HCEC 1CT (cell line): ENCODE data around the gene ZFAND5.

Source experiments
- DNase-seq: peaks from one replicate; pipeline ENCODE4 v3.0.0-alpha.2; 2017

Gene ZFAND5, protein sequence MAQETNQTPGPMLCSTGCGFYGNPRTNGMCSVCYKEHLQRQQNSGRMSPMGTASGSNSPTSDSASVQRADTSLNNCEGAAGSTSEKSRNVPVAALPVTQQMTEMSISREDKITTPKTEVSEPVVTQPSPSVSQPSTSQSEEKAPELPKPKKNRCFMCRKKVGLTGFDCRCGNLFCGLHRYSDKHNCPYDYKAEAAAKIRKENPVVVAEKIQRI

DNA sequence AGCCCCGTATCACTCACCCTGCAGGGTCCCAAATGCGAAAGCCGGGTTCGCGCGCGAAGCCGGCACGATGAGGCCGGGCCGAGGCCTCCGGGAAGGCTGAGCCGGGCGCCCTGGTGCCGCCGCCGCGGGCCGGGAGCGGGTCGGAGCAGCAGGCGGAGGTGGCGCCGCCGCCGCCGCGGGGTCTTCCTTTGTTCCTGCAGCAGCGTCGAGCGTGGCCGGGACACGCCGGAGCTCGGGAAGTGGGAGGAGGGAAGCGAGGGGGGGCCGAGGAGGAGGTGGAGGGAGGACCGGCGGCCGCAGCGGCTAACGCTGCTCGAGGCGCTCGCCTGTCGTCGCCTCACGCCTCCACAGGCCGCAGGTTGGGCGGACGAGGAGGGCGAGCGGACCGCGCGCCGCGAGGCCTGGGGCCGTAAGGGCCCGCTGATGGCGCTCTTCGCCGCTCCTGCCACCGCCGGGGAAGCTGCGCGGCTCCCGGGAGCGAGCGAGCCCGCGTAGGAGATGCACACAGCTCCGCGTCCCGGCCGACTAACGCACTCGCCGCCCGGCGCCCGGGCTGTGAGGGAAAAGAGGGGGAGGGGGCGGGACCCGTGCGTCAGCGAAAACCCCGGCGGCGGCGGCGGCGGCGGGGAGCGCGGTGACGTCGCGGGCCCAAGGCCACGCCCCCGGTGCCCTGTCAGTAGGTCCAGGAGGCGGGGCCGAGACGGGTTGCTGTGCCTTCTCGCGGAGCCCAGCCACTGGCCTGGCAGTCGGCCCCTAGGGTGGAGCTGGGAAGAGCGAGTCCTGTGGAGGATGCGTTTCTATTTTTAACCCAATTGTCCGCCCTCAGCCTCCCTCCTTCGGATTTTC lies at the start of gene ZFAND5:
TSS of gene ZFAND5 (minus strand) at position 530 of the 846 bp plus-strand sequence. CDS start 4,430 bp downstream, outside the sequence.
- DNase-seq = peak; percentile 98

DNA sequence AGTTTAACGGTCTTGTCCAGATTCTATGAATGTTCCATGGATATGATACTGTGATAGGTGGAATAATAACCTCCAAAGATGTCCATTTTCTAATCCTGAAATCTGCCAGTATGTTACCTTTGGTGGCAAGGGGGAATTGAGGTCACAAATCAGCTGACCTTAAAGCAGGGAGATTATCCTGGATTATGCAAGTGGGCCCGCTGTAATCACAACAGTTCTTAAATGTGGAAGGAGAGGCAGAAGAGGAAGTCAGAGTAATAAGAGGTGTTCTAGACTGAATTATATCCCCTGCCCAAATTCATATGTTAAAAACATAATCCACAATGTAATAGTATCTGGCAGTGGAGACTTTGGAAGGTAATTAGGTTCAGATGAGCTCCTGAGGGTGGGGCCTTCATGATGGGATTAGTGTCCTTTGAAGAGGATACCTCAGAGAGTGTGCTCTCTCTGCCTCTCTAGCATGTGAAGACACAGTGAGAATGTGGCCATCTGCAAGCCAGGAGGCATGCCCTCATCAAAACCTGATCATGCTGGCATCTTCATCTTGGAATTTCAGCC lies 47.6 kb upstream of the ZFAND5 start:
- no peak for DNase-seq

DNA sequence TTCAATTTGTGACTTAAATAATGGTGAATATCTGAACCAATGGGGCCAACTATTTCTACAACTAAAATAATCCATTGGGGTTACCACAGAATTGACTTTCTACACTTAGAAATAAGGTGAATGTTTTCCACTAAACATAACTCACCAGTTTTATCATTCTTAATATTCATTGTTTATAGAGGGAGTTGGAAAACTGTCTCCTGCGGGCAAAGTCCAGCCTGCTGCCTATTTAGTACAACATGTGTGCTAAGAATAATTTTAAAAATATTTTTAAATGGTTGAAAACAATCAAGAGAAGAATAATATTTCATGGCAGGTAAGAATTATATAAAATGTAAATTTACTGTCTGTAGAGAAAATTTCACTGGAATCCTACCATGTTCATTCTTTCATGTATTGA lies 45.2 kb upstream of the ZFAND5 start:
- no peak for DNase-seq

DNA sequence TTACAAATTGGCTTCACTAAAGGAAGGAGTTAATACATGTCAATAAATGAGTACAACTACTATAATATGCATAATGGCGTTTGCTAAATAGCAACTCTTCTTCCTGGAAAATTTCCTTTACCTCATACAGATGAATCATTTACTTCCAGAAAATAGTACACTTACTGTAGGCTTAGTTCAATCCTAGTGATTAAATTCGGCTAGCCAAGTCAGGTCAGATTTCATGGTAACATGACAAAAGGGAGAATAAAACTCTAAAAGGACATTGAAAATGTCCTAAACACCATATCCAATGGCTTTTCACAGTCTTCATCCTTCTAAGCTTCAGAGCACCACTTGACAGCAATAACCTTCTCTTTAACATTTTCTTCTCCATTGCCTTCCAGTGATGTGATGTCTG lies 42.1 kb upstream of the ZFAND5 start:
- no peak for DNase-seq

DNA sequence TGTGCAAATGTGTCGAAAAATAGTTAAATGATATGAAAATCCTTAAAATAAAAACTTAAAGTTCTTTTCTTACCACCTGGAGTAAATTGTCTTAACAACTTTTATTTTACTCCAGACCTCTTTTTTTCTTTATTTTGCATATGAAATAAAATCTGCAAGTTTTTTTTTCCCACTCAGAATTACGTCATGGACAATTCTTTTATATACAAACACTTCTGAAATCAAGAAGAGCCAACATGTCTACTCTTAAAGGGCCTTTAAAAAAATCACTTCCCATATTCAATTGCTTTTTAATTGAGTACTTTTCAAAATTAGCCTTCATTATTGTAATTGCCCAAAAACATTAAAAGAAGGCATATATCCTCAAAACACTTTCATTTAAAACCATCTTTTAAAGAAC lies 37.7 kb upstream of the ZFAND5 start:
- DNase-seq = no peak

DNA sequence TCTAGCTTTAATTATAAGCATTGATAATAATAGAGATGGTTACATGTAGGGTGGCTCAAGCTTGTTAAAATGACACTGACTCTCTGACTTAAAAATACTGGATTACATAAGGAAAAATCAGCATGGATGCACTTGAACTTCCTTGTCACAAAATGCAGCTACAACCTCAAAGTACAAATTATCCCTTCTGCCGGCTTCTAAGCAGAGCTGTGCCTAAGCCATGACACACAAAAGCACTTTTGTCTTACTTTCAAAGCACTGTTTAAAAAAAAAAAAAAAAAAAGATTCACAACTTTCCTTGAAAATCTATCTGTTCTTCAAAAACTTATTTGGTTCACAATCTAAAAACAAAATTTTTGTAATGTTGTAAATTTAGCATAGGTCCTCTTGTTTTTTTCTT lies 36.4 kb upstream of the ZFAND5 start:
- DNase-seq = no peak

DNA sequence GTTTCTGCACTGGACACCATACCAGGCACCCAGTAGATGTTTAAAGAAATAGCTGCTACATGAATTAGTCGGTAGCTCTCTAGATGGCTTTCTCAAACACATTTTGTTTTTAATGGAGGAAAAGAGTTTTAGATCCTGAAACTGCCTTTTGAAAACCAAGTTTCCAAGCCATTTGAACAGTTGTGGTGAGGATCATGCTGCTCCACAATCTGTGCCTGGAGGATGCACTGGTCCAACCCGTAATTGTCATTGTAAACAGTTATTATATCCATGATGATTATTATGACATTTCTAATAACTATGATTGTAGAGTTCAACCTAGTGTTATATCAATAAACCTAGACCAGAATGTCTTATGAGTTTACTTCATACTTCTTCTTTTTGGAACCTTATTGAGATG lies 35.9 kb upstream of the ZFAND5 start:
- DNase-seq = no peak

DNA sequence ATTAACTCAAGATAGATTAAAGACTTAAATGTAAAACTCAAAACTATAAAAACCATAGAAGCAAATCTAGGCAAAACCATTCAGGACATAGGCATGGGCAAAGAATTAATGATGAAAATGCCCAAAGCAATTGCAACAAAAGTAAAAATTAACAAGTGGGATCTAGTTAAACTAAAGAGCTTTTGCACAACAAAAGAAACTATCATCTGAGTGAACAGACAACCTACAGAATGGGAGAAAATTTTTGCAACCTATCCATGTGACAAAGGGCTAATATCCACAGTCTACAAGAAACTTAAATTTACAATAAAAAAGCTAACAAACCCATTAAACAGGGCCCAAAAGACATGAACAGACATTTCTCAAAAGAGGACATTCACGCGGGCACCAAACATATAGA lies 34.4 kb upstream of the ZFAND5 start:
- DNase-seq = no peak

DNA sequence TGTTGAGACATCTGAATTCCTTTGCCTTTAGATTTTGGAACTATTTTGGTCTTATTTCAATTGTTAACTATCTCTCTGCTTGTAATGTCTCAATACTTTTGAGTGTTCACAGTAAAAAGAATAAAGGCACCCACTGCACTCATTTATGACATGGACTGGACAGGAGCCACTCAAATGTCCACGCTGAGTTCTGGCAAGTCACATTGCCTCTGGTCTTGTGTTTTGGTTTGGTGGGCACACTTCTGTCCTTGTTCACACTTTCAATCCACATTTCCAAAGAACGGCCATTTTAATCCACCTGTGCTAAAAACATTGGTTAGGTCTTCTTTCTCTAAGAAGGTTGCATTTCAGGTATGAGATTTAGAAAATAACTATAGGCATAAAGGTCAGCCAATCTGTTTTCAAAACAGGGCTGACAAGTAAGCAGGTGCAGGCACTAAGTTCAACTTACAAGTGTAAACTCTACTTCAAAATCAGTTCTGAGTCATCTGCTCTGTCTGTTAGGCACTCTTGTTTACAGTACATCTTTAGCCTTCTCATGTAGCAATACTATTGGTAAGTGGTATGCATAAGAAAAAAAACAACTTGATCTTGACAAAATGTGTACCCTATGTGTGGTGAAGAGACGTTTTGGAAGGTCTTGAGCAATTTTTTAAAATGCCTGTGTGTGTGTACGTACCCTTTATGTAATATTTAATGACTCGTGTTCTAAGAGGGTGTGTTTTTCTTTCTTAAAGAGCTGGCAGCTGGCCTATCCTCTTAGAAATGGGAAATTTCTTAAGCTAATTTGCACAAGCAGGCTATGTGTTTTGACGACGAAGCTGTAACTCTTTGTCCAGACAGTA lies 31.5 kb upstream of the ZFAND5 start:
- peak; percentile 88 for DNase-seq

DNA sequence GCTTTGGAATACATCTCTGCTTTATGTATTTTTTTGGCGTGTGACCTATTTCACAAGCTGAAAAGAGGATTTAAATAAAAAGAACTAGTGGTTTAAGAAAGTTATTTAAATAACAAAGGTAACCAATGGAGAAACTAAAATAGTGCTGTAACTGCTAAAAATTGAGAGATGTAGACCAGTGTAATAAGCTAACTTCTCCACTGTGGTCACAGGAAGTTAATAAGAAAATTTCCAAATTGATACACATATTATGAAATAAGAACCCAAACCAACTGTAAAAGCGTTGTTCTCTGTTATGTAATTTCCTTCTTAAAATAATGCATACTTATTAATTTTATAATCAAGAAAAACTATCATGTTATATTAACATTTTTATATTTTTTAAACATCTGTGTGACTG lies 29.1 kb upstream of the ZFAND5 start:
- DNase-seq = no peak

DNA sequence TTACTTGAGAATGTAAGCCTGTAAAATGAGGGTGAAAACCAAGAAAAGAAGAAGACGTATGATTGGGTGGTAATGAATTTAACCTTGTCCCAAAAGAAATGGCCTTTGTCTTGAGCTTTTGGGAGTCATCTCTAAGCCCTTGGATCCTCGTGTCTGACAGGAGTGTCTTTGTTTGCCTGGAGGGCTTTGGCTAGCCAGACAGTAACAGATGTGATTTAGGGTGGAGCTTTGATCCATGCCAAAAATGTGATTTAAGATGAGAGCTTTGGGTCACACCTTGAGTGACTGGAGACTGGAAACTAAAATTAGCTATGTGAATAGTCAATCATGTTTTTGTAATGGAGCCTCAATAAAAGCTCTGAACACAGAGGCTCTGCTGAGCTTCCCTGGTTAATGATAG lies 25.9 kb upstream of the ZFAND5 start:
- no peak for DNase-seq

DNA sequence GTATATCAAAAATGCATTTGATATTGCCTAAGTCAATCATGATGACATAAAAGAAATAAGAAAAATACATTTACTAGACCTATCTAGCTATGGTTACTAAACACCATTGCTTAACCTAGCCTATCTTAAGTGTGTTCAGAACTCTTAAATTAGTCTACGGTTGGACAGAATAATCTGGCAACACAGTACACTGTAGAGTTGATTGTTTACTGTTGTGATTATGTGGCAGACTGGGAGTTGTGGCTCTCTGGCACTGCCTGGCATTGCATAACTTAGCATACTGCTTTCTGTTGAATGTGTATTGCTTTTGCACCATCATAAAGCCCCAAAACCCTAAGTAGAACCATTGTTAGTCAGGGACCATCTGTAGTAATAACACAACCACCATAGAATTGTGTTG lies 21.2 kb upstream of the ZFAND5 start:
- no peak for DNase-seq

DNA sequence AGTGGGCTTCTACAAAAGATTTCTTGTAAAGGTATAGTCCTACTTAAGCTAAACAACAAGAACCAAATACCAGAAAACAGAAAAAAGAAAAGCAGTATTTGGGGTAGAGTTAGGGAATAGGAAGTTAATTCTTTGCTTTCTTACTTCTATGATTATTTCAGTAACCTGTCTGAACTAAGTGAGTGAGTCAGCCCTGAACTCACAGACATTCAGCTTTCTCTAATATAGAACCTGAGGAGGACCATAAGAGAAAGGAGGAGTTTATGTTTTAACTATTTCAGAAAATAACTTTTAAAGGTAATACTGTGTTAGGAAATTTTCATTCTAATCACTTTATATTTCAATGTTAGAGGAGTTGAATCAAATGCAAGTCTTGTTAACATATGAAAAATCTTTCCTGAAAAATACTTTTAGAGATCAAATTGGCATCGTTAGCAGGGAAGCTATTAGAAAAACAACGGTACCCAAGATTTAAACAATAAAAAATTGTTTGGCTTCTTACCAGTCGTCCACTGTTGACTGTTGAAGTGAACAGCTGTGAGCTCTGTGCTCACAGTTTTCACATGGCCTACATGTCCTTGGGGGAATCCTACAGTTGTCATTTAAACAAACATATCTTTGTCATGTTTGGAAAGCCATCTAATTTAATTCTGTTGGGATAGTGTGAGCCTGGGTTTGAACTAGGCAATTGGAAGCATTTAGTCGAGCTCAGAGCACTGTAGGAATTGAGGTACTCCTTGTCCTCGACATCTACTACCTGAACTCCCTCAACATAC lies 19.9 kb upstream of the ZFAND5 start:
- DNase-seq = no peak

DNA sequence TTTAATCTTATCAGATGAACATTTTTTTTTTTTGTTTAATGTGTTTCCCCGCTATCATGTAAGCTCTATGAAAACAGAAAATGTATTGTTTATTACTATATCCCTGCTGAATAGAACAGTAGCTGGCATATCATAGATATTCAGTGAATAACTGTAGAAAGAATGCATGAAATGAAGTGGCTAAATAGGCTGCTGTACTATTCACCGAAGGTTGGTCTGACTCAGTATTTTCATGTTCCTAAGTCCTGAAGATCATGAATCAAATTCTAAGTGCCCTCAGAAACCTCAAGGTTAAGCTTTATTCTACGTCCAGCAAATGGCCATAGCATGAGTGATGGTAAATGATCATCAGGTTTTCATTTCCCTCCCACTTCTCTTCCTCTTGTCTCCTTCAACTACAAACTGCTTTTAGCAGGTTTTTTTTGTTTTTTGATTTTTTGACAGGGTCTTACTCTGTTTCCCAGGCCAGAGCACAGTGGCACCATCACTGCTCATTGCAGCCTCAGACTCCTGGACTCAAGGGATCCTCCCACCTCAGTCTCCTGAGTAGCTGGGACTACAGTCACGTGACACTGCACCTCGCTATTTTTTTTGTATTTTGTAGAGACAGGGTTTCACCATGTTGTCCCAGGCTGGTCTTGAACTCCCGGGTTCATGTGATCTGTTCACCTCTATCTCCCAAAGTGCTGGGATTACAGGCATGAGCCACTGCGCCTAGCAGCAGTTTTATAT lies 19.1 kb upstream of the ZFAND5 start:
- peak; percentile 97 for DNase-seq

DNA sequence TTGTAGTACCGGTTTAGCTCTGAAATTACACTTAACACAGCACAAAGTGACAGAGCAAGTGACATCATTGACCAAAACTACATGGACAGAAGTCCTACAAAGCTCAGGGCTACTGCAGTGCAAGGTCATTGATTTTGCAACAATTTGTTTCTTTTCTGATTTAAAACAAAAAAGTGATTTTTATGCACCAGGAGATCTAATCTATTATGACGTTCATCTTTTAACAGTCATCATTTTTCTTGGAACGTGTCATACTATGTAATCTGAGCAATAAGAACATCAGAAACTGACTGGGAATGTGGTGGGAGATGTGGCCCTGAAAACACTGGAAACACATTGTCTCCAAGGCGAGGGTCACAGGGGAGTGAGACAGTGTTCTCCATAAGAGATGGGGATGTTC lies 17.4 kb upstream of the ZFAND5 start:
- DNase-seq = no peak

DNA sequence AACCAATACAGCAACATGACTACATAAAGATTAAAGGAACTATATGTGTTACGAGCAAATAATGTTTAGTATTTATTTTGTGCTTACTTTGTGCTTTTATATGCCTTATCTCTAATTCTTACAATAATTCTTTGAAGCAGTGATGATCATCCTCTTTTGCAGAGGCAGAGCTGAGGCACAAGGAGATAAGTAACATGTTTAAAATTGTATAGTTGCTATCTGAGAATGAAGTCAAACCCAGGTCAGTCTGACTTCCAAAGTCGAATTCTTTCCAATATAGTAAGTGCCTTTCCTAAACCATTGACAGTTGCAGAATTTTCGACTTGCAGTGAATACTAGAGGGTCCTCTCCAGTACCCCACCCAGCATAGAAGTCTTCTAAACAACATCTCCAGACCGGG lies 12.0 kb upstream of the ZFAND5 start:
- DNase-seq = no peak

DNA sequence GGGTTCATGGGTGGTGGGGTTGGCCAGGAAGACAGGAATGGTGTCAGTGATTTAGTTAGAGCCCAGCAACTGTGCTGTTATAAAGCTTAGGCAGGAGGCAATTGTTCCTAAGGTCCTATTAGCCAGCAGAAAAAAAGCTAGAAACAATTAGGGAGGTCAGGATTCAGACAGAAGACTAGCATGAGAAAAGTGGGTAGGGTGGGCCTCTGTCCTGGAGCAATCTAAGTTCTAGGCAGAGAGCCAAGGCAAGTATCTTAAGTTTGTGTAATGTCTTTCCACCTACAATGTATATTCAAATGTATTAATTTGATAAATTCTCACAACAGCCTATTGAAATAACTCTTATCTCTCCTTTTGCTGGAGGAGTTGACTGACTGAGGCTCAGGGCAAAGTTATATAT lies 6.1 kb upstream of the ZFAND5 start:
- DNase-seq = no peak

DNA sequence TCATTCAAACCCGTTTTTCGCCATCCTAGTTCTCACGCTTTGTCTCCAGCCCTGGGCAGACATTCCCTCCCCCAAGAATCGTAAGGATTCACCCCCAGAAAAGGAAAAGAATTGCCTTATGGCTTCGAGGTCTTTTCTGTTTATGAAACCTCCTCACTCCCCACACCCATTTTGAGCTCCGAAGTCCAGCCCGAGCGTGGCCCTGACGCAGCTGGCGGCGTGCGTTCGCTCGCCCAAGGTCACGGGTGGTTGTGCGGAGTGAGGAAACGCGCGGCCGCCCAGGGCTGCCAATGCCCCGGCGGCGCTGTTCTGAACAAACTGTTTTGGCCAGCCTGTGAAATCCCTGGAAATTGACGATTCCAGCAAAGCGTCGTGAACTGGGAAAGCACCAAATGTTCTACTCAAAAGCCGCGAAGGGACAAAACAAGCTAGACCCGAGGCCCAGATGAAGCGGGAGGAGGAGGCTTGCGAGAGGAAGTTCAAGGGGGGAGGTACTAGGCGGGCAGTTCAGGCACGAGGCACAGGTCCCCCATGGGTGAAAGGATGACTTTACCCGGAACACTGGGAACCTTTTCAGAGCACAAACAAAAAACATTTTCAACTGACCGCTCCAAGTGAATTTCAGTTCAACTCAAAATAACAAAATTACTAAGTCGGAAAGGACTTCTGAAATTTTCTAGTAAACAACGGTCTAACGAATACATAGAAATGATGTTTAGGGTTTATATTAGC lies 683 bp upstream of the ZFAND5 start:
- DNase-seq = peak; percentile 74

DNA sequence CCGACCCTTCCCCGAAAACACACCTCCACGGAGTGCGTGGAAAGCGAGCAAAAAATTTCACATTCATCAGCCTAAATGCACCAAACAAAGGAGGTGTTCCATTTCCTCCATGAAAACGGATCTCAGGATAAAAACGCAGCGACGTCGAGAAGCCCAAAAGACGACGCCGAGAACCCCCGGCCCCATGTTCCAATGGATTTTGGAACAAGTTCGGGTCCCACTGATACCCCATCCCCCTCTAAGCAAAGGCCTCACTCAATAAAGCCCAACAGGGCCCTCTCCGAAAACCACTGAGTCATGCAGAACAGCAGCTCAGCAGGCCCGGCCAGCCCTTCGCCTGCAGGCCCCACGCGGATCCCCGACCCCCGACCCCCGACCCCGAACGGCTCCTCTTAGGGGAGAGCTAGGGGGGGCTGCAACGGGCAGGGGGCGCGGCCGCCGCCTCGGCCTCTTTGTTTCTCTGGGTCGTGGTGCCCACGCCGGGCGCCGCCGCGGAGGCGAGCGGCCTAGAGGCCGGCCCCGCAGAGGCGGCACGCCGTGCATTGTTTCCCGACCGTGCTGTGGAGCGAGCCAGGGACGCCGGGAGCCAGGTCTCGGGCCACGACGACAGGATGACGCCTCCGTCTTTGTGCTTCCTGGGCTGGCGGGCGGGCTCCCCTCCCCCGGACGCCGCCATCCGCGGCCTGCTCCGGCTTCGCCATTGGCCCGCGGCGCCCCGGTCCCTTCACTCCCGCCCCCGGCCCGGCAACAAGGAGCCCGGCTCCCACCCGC lies 915 bp downstream of the ZFAND5 start:
- DNase-seq = peak; percentile 47

DNA sequence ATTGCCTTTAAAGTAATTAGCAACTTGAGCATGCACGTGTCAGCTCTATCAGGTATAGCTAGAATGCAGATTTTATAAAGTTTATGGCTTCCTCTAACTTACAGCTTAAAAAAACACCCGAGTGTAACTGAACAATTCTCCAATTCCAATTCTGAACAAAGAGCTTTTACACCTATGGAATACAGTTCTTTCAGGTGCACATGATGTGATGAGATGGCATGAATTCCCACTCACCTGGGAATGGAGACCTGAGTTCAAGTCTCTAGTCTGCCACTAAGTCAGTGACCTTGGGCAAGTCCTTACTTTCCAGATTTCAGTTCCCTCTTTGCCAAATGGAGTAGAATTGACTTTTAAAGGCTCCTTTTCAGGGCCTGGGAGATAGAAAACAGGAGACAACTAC lies 1.8 kb downstream of the ZFAND5 start:
- no peak for DNase-seq
